GM12892 (cell line): ENCODE measurements around the gene DDX3Y.

Experiments
- POLR2A ChIP-seq: IDR thresholded peaks from 2 replicates; pipeline ENCODE4 v1.6.1; 2011; ENCODE audit warnings: low read depth, low read length, control low read depth
- POLR2AphosphoS5 ChIP-seq: IDR thresholded peaks from 2 replicates; pipeline ENCODE4 v1.6.1; 2011; ENCODE audit warnings: low read depth, low read length, control low read depth

GRCh38 chrY:12898604-12899003 is 6.1 kb upstream of the DDX3Y start:
- TF ChIP-seq POLR2AphosphoS5 (no peak), POLR2A (no peak)
